IPS-18c (cell line): ENCODE data around the gene MRPL4.
"Not testable (repeated sequence)": the region's sequence is repeated elsewhere in the genome, so short reads cannot be mapped to it uniquely, and the experiment has no call there.

Experiments used
- H3K4me3 ChIP-seq: 2 replicates; pipeline ENCODE4 v1.7.0; 2013; ENCODE audit warnings: low read depth, mild to moderate bottlenecking, low read length, moderate library complexity; ENCODE audit not compliant: insufficient read depth
- H3K9me3 ChIP-seq: one replicate; pipeline ENCODE4 v1.6.1; 2013; ENCODE audit warnings: mild to moderate bottlenecking, low read length, moderate library complexity; ENCODE audit not compliant: control insufficient read depth, insufficient read depth

Gene MRPL4

GRCh38 chr19:10227026-10227971 is 24.7 kb upstream of the MRPL4 start:
- H3K4me3 ChIP-seq: no peak overlapping the region

GRCh38 chr19:10228393-10228792 is 23.6 kb upstream of the MRPL4 start:
- H3K4me3 ChIP-seq: no peak overlapping the region

More at GRCh38 chr19:10227026-10227971, 24.7 kb upstream of the MRPL4 start:
- H3K9me3 ChIP-seq: no peaks in the 10 kb centered on the region

DNA sequence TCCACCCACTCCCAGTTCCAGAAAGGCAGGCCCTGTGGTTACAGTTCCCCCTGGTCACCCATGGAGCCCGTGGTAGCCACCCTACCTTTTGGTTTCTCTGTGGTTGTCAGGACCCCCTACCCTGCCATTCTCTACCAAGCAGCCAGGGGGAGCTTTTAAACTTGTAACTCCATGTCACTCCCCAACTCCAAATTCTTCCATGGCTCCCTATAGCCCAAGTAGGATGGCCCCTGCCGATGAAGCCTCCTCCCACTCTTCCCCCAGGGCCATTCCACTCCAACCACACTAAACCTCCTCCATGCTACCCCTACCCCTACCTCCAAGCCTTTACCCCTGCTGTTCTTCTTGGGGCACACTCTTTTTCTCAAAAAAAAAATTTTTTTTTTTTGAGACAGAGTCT is 23.1 kb upstream of the MRPL4 start:
- Histone ChIP-seq H3K4me3 (no peak overlapping the region; the same call in 1 of the 2 replicates), H3K9me3 (no peaks in the 10 kb centered on the region)

More at GRCh38 chr19:10228393-10228792, 23.6 kb upstream of the MRPL4 start:
- no peaks in the 10 kb centered on the region for H3K9me3 ChIP-seq

DNA sequence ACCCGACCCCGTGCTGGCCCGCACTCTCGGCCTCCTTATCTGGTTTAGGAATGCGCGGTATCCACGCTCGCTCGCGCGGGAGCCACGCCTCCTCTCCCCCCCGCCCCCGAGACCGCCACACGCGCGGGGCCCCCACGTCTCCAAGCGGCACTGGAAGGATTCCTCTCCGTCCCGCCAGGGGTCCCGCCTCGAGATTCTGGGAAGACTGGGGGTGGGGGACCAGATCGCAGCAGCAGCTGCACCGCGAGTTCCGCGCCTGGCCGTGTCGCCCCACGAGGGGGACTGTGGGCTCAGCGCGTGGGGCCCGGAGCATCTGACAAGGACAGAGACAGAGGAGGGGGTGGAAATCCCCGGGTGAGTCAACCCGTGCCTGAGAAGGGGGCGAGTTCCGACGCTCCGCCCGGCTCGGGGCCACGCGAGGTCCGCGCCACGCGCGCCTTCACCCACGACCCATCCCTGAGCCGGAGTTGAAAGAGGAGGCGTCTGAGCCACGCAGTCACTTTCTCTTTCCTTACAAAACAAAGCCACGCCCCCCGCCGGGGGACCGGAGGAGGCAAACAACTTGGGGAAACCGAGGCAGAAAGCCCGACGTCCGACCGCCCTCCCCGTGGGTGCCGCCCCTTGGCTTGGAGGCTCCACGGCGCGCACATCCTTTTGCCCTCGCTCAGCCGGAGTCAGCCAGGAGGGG is 21.7 kb upstream of the MRPL4 start:
- Histone ChIP-seq H3K9me3 (no peaks in the 10 kb centered on the region), H3K4me3 (peak overlapping the region; percentile 76)

- H3K4me3 ChIP-seq: peak within 1 kb of the TSS; percentile 76
- H3K9me3 ChIP-seq: no peaks in the 10 kb centered on the region
These were observed 21.0 kb upstream of the MRPL4 start, which contains the start of gene S1PR2 for GRCh38 chr19:10230861-10231611. S1PR2 (minus strand) TSS chr19:10231331; CDS start chr19:10224905, 6,426 bp downstream.

GRCh38 chr19:10231612-10232228 is 20.3 kb upstream of the MRPL4 start:
- no peaks in the 10 kb centered on the region for H3K9me3 ChIP-seq
- H3K4me3 ChIP-seq: peak overlapping the region; percentile 76; the same call in 1 of the 2 replicates

GRCh38 chr19:10233946-10234345 is 18.1 kb upstream of the MRPL4 start:
- no peaks in the 10 kb centered on the region for H3K9me3 ChIP-seq
- H3K4me3 ChIP-seq: no peak overlapping the region

DNA sequence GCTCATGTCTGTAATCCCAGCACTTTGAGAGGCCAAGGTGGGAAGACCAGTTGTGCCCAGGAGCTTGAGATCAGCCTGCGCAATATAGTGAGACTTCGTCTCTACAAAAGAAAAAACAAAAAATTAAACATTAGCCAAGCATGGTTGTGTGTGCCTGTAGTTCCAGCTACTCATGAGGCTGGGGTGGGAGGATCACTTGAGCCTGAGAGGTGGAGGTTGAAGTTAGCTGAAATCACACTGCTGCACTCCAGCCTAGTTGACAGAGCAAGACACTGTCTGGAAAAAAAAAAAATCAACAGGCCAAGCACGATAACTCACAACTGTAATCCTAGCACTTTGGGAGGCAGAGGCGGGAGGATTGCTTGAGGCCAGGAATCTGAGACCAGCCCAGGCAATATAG is 17.0 kb upstream of the MRPL4 start:
- H3K9me3 ChIP-seq: no peaks in the 10 kb centered on the region

DNA sequence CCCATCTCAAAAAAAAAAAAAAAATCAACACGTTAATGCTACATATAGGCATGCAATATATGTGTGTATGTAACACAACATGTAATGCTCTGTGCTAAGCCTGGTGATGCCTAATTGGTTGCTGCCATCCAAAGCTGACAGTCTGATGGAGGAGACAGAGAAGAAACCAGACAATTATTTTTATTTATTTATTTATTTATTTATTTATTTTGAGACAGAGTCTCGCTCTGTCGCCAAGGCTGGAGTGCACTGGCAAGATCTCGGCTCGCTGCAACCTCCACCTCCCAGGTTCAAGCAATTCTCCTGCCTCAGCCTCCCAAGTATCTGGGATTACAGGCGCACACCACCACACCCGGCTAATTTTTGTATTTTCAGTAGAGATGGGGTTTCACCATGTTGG is 16.6 kb upstream of the MRPL4 start:
- not testable (repeated sequence) for H3K9me3 ChIP-seq, H3K4me3 ChIP-seq

More for the DNA sequence above, 17.0 kb upstream of the MRPL4 start:
- H3K4me3 ChIP-seq: no peak overlapping the region

GRCh38 chr19:10237702-10238101 is 14.3 kb upstream of the MRPL4 start:
- no peaks in the 10 kb centered on the region for H3K9me3 ChIP-seq

DNA sequence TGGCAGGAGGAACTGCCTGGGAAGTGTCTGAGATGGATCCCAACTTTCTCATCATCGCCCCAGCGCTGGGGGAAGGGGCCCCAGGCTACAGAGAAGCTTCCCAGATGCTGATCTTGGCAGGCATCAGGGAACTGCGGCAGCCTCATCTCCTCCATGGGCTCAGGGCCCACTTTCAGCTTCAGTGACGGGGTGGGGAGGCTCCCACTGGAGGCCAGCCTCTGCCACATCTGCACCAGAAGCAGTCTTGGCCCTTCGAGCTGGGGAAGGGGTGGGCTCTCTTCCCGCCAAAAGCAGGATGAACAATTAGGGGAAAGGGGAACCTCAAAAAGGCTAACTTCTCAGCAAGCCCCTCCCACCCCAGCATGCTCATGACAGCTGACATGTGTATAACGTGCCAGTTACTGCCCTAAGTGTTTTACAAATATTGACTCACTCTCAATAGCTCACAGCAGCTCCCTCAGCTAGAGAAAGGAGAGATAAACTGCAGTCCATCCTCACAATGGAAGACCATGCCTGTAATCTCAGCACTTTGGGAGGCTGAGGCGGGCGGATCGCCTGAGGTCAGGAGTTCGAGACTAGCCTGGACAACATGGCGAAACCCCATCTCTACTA is 13.7 kb upstream of the MRPL4 start:
- no peak overlapping the region for H3K4me3 ChIP-seq

More at GRCh38 chr19:10237702-10238101, 14.3 kb upstream of the MRPL4 start:
- no peak overlapping the region; the same call in 1 of the 2 replicates for H3K4me3 ChIP-seq

GRCh38 chr19:10241826-10242449 is 10.1 kb upstream of the MRPL4 start:
- H3K9me3 ChIP-seq, H3K4me3 ChIP-seq: not testable (repeated sequence)

More for the DNA sequence above, 13.7 kb upstream of the MRPL4 start:
- no peaks in the 10 kb centered on the region for H3K9me3 ChIP-seq

GRCh38 chr19:10243606-10244005 is 8.4 kb upstream of the MRPL4 start:
- no peaks in the 10 kb centered on the region for H3K9me3 ChIP-seq
- H3K4me3 ChIP-seq: no peak overlapping the region

- no peak overlapping the region for H3K4me3 ChIP-seq
- no peaks in the 10 kb centered on the region for H3K9me3 ChIP-seq
These were observed 6.7 kb upstream of the MRPL4 start for GRCh38 chr19:10245189-10245939.

DNA sequence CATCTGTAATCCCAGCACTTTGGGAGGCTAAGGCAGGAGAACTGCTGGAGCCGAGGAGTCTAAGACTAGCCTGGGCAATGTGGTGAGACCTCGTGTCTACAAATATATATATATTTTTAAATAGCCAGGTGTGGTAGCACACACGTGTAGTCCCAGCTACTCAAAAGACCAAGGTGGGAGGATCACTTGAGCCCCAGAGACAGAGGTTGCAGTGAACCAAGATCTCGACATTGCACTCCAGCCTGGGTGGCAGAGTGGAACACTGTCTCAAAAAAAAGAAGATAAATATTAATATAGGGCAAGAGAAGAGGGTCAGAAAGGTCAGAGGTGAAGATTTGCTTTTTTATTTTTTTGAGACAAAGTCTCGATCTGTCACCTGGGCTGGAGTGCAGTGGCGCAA is 5.5 kb upstream of the MRPL4 start:
- no peaks in the 10 kb centered on the region for H3K9me3 ChIP-seq
- H3K4me3 ChIP-seq: no peak overlapping the region
